ENCODE data around the gene OR5A1. TPM values are rescaled to one million over a fixed set of nuclear protein-coding genes. Genes with fewer than 3 reads are reported as not detected.

OR5A1 gene
- total and polyA plus RNA-seq, 8 donors = not detected

GRCh38 chr11:59459916-59460315 lies 23.6 kb downstream of the OR5A1 start:
- Histone ChIP-seq H3K4me3 (no peak overlapping the region), H3K27me3 (no peaks in the 10 kb centered on the region), H3K4me1 (no peaks in the 10 kb centered on the region), H3K36me3 (no peaks in the 10 kb centered on the region), H3K27ac (no peak overlapping the region), H3K9me3 (no peaks in the 10 kb centered on the region)
- TF ChIP-seq CTCF (IDR thresholded peaks at IDR 0.05) = no peak
- no peak for FAIRE-seq
- no peak for ATAC-seq
- 82 to 88% methylated on average over 3 of the region's 3 CpGs for WGBS, 2 donors
- intact Hi-C loops (cut with DNase I) = no loop called here
- DNase-seq = no peak

- FAIRE-seq (no peak), DNase-seq (no peak), ATAC-seq (no peak)
- Histone ChIP-seq H3K36me3 (no peaks in the 10 kb centered on the region), H3K4me1 (no peaks in the 10 kb centered on the region), H3K27me3 (no peaks in the 10 kb centered on the region), H3K27ac (no peak overlapping the region), H3K4me3 (no peak overlapping the region), H3K9me3 (no peaks in the 10 kb centered on the region)
- intact Hi-C loops (cut with DNase I) = no loop called here
- TF ChIP-seq CTCF (IDR thresholded peaks at IDR 0.05) = no peak
- 35 to 41% methylated on average over 5 of the region's 5 CpGs for WGBS, 2 donors
Observed at GRCh38 chr11:59463190-59463641, 26.9 kb downstream of the OR5A1 start.

GRCh38 chr11:59473015-59473414 lies 36.7 kb downstream of the OR5A1 start, which contains the start of gene OR4D10:
Gene OR4D10 (plus strand): TSS chr11:59473315. CDS start chr11:59477430, 4,115 bp downstream.
- DNase-seq (no peak), ATAC-seq (no peak), FAIRE-seq (no peak)
- intact Hi-C loops (cut with DNase I) = no loop called here
- no peaks in the 10 kb centered on the region for H3K27me3 ChIP-seq
- no peaks in the 10 kb centered on the region for H3K36me3 ChIP-seq
- H3K9me3 ChIP-seq = no peaks in the 10 kb centered on the region
- H3K4me1 ChIP-seq = no peaks in the 10 kb centered on the region
- TF ChIP-seq CTCF (IDR thresholded peaks at IDR 0.05) = no peak
- no peak within 1 kb of the TSS for H3K27ac ChIP-seq
- no peak within 1 kb of the TSS for H3K4me3 ChIP-seq

- ATAC-seq = no peak
- WGBS, 2 donors = 62 to 65% methylated on average over 9 of the region's 9 CpGs
- H3K27ac ChIP-seq = no peak overlapping the region
Observed at GRCh38 chr11:59475176-59475575, 38.9 kb downstream of the OR5A1 start.

GRCh38 chr11:59479906-59480305 lies 43.6 kb downstream of the OR5A1 start:
- ATAC-seq (no peak), FAIRE-seq (no peak), DNase-seq (no peak)
- no peak for TF ChIP-seq CTCF (IDR thresholded peaks at IDR 0.05)
- no peak overlapping the region for H3K4me3 ChIP-seq
- H3K4me1 ChIP-seq = peaks cover 0 to 4% (median 0%) of the 10 kb centered on the region in 3 donors
- H3K27me3 ChIP-seq = no peaks in the 10 kb centered on the region
- intact Hi-C loops (cut with DNase I) = no loop called here
- H3K9me3 ChIP-seq = no peaks in the 10 kb centered on the region
- H3K36me3 ChIP-seq = no peaks in the 10 kb centered on the region
- H3K27ac ChIP-seq = no peak overlapping the region

More at GRCh38 chr11:59475176-59475575, 38.9 kb downstream of the OR5A1 start:
- no peaks in the 10 kb centered on the region for H3K4me1 ChIP-seq
- no peak overlapping the region for H3K4me3 ChIP-seq
- intact Hi-C loops (cut with DNase I) = no loop called here
- H3K36me3 ChIP-seq = no peaks in the 10 kb centered on the region
- FAIRE-seq (no peak), DNase-seq (no peak)
- H3K27me3 ChIP-seq = no peaks in the 10 kb centered on the region
- H3K9me3 ChIP-seq = no peaks in the 10 kb centered on the region
- TF ChIP-seq CTCF (IDR thresholded peaks at IDR 0.05) = no peak
